ENCODE data around the gene SH3D21.

DNA sequence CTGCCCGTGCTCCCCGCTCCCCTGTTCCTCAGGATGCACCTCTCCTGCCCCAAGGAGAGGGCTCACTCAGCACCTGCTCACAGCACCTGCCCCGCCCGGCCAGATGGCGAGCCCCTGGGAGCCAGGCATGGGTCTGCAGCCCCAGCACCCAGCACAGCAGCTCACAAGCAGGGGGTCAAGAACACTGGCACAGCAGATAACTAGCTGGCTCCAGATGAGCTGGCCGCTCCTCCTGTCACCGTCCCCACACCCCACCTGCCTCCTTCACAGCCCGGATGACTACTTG, 38.2 kb downstream of the SH3D21 start:
- TF ChIP-seq, protein P1, sequence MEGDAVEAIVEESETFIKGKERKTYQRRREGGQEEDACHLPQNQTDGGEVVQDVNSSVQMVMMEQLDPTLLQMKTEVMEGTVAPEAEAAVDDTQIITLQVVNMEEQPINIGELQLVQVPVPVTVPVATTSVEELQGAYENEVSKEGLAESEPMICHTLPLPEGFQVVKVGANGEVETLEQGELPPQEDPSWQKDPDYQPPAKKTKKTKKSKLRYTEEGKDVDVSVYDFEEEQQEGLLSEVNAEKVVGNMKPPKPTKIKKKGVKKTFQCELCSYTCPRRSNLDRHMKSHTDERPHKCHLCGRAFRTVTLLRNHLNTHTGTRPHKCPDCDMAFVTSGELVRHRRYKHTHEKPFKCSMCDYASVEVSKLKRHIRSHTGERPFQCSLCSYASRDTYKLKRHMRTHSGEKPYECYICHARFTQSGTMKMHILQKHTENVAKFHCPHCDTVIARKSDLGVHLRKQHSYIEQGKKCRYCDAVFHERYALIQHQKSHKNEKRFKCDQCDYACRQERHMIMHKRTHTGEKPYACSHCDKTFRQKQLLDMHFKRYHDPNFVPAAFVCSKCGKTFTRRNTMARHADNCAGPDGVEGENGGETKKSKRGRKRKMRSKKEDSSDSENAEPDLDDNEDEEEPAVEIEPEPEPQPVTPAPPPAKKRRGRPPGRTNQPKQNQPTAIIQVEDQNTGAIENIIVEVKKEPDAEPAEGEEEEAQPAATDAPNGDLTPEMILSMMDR (conservative IDR thresholded peaks at IDR 0.05), result no peak
- no peak for TF ChIP-seq ZFX (IDR thresholded peaks at IDR 0.05)
